Adrenal gland (tissue), 5 donors: Measurements from ENCODE around the gene CREB5.

Source experiments
- CTCF ChIP-seq, 6 experiments: fragments of 450-650 bp in 4 of 6; fragments of 200-600 bp in 2 of 6; sonication (generic) in 1 of 6; IDR thresholded peaks; 1 replicate in 5 of 6; 2 replicates in 1 of 6; pipeline versions ENCODE4 v1.5.1 to v1.8.0; 2016 to 2021; ENCODE audit warnings: antibody characterized with exemption in 6 of 6, mild to moderate bottlenecking in 2 of 6, moderate library complexity in 1 of 6
- POLR2A ChIP-seq, 2 donors: fragments of 450-650 bp; IDR thresholded peaks; one replicate each; pipeline ENCODE4 v1.6.1; 2017; ENCODE audit warnings: antibody characterized with exemption in 2 of 2, mild to moderate bottlenecking in 2 of 2, moderate library complexity in 1 of 2
- donor health status: DM: no; HTN: no; CAD: no.

GRCh38 chr7:28629216-28629842, 217.0 kb downstream of the CREB5 start:
- no peak for TF ChIP-seq CTCF (IDR thresholded peaks at IDR 0.05)
- no peak for TF ChIP-seq POLR2A (IDR thresholded peaks at IDR 0.05)
